NT2/D1 (cell line): ENCODE data around the gene MRPL47.

Experiments used
- YY1 ChIP-seq: IDR thresholded peaks from 2 replicates; pipeline ENCODE4 v1.6.1; 2011; ENCODE audit not compliant: insufficient read length, insufficient read depth
- ZNF274 ChIP-seq: IDR thresholded peaks from 2 replicates; pipeline ENCODE4 v1.6.1; 2011; ENCODE audit warnings: mild to moderate bottlenecking, low read depth, low read length

- no peak for TF ChIP-seq ZNF274
- no peak for TF ChIP-seq YY1
These were observed 13.8 kb downstream of the MRPL47 start for GRCh38 chr3:179590669-179591068.
